ENCODE measurements around the gene ZDHHC7. TPM values are rescaled to one million over a fixed set of nuclear protein-coding genes. Genes with fewer than 3 reads are reported as not detected.
A peak's percentile ranks its signal among the peaks of the same experiment; 100 is the strongest.

ZDHHC7 gene
- total RNA-seq, 2 donors from 2014 or later = 24.2 to 24.9 TPM

DNA sequence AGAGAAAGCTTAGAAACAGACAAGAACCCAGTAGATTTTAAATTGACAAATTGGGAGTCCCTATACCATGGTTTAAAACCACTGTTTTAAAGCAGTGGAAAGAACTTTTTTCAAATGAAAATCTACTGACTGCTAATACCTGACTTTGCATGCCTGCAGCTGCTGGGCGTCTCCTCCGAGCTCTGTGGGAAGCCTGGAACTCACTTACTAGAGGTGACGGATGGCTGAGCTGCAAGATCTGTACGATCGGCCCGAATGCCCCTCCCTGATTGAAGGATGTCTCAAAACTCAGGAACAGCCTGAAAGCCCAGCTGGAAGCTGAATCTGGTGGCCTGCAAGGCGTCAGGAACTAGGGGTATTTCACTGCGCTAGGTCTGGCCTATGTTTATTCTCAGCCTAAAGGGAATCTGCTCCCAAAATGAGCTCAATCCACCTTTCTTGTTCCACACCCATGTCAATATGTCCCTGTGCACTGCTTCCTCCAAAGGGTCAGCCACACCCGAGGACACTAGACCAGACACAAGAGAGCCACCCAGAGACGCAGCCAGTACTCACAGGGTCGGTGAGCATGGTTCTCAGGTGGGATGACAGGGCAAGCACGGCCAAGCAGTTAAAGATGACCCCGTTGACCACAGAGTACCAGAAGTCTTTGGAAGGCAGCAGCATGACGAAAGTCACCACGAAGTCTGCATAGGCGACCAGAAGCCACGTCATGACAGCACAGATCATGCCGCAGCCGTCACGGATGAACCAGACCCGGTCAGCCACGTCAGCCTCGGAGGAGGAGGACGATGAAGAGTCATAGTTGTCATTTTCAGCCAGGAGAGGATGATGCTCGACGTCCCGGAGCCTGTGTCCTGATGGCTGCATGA lies 21.4 kb downstream of the ZDHHC7 start:
- no peaks in the 10 kb centered on the region for H3K9me3 Mint-ChIP-seq
- peak overlapping the region in 1 of 2 donors; percentile 27 for H3K27ac Mint-ChIP-seq
- DNase-seq (ENCODE audit: low spot score in 2 of 2) = no peak
- peaks cover 0 to 6% of the 10 kb centered on the region in 2 donors for H3K36me3 Mint-ChIP-seq
- no peak for ATAC-seq

GRCh38 chr16:84988328-84989080 lies 22.8 kb downstream of the ZDHHC7 start:
- no peak overlapping the region for H3K27ac Mint-ChIP-seq
- DNase-seq (ENCODE audit: low spot score in 2 of 2) (no peak), ATAC-seq (no peak)
- peaks cover 0 to 6% of the 10 kb centered on the region in 2 donors for H3K36me3 Mint-ChIP-seq
- H3K9me3 Mint-ChIP-seq = no peaks in the 10 kb centered on the region

DNA sequence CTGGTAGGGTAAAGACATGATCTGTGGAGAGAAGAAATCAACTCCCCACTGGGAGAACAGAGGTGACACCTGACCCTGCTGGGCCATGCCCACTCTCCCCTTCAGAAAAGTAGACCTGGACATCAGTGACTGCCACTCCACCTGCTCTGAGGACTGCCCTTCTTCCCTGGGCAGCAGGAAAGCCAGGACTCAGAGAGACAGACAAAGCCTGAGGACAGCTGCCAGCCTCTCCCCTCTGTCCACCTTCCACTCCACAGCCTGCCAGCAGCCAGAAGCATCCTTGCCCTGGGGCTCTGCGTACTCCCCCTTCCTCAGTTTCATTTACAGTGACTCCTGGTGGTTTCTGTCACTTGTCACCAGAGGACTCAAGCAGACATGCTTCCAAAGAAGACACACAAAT lies 24.5 kb downstream of the ZDHHC7 start:
- peak overlapping the region; percentile 16 to 18 for H3K27ac Mint-ChIP-seq
- H3K36me3 Mint-ChIP-seq = peaks cover 0 to 6% of the 10 kb centered on the region in 2 donors
- ATAC-seq (no peak), DNase-seq (ENCODE audit: low spot score in 2 of 2) (no peak)
- no peaks in the 10 kb centered on the region for H3K9me3 Mint-ChIP-seq

DNA sequence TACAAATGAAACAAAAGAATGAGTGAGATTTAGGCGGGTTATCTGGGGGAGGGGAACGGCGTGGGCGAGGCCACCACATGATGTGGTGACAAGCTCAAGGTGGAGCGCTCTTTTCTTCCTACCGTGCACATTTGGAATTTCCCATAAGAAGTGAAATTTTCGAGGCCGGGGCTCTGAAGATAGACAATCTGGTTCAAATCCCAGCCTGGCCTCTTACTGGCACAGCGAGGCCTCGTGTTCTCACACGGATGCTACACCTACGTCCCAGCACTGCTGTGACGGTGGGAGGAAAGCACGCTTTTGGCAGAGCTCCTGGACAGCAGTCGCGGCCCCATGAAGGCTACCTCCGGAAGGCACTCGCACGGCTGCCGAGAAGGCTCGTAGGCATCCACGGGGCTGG lies 25.2 kb downstream of the ZDHHC7 start:
- peak overlapping the region; percentile 18 to 74 for H3K27ac Mint-ChIP-seq
- no peaks in the 10 kb centered on the region for H3K9me3 Mint-ChIP-seq
- DNase-seq (ENCODE audit: low spot score in 2 of 2) (no peak), ATAC-seq (no peak)
- peaks cover 0 to 6% of the 10 kb centered on the region in 2 donors for H3K36me3 Mint-ChIP-seq

GRCh38 chr16:84985079-84986065 lies 26.0 kb downstream of the ZDHHC7 start:
- ATAC-seq (no peak), DNase-seq (ENCODE audit: low spot score in 2 of 2) (no peak)
- Mint-ChIP-seq H3K9me3 (no peaks in the 10 kb centered on the region), H3K36me3 (peaks cover 0 to 5% of the 10 kb centered on the region in 2 donors), H3K27ac (peak overlapping the region; percentile 74 to 90)

DNA sequence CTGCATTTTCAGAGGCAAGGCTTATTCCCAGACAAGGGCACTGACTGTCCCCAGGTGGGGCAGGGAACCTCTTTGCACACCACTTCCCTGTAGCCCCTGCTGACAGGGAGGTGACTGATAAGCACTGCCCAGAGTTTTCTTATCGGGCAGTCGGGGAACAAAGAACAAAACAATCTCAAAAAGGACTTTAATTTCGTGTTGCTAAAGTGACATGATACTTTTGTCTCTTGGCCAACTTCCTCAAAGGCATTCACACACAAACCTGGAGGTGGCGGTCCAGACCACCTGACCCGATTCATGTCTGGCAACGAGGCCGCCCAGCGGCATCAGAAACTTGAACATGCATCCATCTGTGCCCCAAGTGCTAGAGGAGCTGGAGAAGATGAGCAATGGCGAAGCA lies 28.9 kb downstream of the ZDHHC7 start:
- Mint-ChIP-seq H3K9me3 (no peaks in the 10 kb centered on the region), H3K36me3 (no peaks in the 10 kb centered on the region), H3K27ac (peak overlapping the region; percentile 18 to 83)
- no peak for DNase-seq (ENCODE audit: low spot score in 2 of 2)
- no peak for ATAC-seq

GRCh38 chr16:84979516-84979915 lies 31.8 kb downstream of the ZDHHC7 start:
- no peaks in the 10 kb centered on the region for H3K9me3 Mint-ChIP-seq
- no peak for ATAC-seq
- DNase-seq (ENCODE audit: low spot score in 2 of 2) = no peak
- H3K36me3 Mint-ChIP-seq = no peaks in the 10 kb centered on the region
- H3K27ac Mint-ChIP-seq = peak overlapping the region in 1 of 2 donors; percentile 70

DNA sequence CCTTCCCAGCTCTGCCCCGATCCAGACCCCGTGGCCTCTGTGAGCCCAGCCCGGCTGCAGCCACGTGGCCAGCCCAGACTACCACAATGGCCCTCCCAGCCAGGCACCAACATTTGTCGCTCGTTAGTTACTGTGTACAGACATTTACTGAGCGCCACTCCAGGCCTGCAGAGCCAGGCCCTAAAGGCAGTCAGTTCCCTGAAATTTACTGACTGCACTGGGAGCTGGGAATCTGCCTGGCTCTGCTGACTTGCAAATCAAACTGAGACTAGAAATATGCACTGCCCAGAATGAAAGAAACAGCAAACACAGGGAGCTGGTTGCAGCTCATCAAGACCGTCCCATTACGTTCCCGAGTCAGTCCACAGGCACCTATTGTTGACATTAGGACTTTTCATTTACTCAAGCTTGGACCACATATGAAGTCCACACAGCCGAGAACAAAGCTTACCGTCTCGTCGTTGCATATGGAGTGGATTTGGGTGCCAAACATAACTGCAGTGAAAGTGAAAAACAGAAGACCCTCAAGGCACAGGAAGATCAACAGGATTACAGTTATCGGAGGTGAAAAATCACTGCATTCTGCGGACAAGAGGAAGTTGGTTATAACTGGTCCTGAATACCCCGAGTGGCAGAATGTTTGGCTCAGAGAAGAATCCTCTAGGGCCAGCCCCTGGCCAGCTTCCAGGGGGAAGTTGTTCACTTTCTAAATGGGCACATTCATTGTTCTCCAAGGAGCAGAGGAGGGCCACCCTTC lies 34.5 kb downstream of the ZDHHC7 start:
- DNase-seq (ENCODE audit: low spot score in 2 of 2) = no peak
- Mint-ChIP-seq H3K36me3 (no peaks in the 10 kb centered on the region), H3K27ac (no peak overlapping the region), H3K9me3 (no peaks in the 10 kb centered on the region)
- no peak for ATAC-seq

- no peaks in the 10 kb centered on the region for H3K9me3 Mint-ChIP-seq
- H3K36me3 Mint-ChIP-seq = no peaks in the 10 kb centered on the region
- no peak overlapping the region for H3K27ac Mint-ChIP-seq
- ATAC-seq (no peak), DNase-seq (ENCODE audit: low spot score in 2 of 2) (no peak)
Measured at GRCh38 chr16:84975522-84975921, 35.8 kb downstream of the ZDHHC7 start.

GRCh38 chr16:84975066-84975465 lies 36.3 kb downstream of the ZDHHC7 start:
- Mint-ChIP-seq H3K36me3 (no peaks in the 10 kb centered on the region), H3K27ac (no peak overlapping the region), H3K9me3 (no peaks in the 10 kb centered on the region)
- ATAC-seq (no peak), DNase-seq (ENCODE audit: low spot score in 2 of 2) (no peak)

- no peaks in the 10 kb centered on the region for H3K9me3 Mint-ChIP-seq
- ATAC-seq (no peak), DNase-seq (ENCODE audit: low spot score in 2 of 2) (no peak)
- H3K36me3 Mint-ChIP-seq = no peaks in the 10 kb centered on the region
- no peak overlapping the region for H3K27ac Mint-ChIP-seq
Measured at GRCh38 chr16:84973776-84974523, 37.4 kb downstream of the ZDHHC7 start.

- DNase-seq (ENCODE audit: low spot score in 2 of 2) (no peak), ATAC-seq (no peak)
- Mint-ChIP-seq H3K27ac (no peak overlapping the region), H3K9me3 (no peaks in the 10 kb centered on the region), H3K36me3 (no peaks in the 10 kb centered on the region)
Measured at GRCh38 chr16:84973236-84973635, 38.1 kb downstream of the ZDHHC7 start.

DNA sequence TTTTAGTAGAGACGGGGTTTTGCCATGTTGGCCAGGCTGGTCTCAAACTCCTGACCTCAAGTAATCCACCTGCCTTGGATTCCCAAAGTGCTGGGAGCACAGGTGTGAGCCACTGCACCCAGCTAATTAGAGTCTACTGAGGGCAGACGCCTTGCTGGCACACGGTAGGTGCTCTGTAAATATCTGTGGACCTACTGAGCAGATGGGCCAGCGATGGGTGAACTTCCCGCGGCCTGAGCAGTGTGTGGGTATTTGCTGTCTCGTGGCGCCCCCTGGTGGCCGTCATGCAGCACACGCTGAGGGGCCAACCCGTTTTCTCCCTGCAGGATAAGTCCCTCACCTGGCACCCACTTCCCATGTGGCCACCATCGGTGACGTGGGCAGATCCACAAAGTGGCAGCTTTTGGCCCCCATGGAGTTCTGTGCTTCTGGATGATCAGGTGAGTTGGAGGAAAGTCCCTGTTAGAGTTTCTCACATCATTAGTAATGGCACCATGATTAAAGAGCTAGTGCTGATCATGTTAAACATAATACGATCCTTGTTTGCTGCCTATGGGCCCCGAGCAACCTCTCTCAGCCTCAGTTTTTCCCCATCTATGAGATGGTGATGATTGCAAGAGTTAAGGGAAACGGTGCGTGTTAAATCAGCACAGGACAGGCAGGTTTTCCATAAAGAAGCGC lies 40.7 kb downstream of the ZDHHC7 start:
- Mint-ChIP-seq H3K9me3 (peaks cover 5 to 7% of the 10 kb centered on the region in 2 donors), H3K27ac (peak overlapping the region; percentile 29 to 46), H3K36me3 (peaks cover 6% of the 10 kb centered on the region in 2 donors)
- peak; percentile 98 to 99 for ATAC-seq
- DNase-seq (ENCODE audit: low spot score in 2 of 2) = peak; percentile 58 to 81

GRCh38 chr16:84967828-84968227 lies 43.5 kb downstream of the ZDHHC7 start:
- Mint-ChIP-seq H3K27ac (no peak overlapping the region), H3K9me3 (peaks cover 8 to 9% of the 10 kb centered on the region in 2 donors), H3K36me3 (peaks cover 6 to 7% of the 10 kb centered on the region in 2 donors)
- DNase-seq (ENCODE audit: low spot score in 2 of 2) (no peak), ATAC-seq (no peak)
